Type B pancreatic cell (in vitro differentiated cells): ENCODE data around the gene ART5. TPM values are rescaled to one million over a fixed set of nuclear protein-coding genes. Genes with fewer than 3 reads are reported as not detected.

Experiments used
- DNase-seq: peaks from one replicate; pipeline ENCODE4 v3.0.0; 2021; ENCODE audit warnings: mixed read lengths; ENCODE audit not compliant: unreplicated experiment; ENCODE audit errors: extremely low spot score
- H3K27ac Mint-ChIP-seq: 2 replicates; pipeline ENCODE4 v1.8.0; 2021; ENCODE audit warnings: mild to moderate bottlenecking, mixed read lengths
- H3K27me3 Mint-ChIP-seq: 2 replicates; pipeline ENCODE4 v1.8.0; 2021; ENCODE audit warnings: mixed read lengths
- H3K36me3 Mint-ChIP-seq: 2 replicates; pipeline ENCODE4 v1.8.0; 2021; ENCODE audit warnings: mixed read lengths
- H3K4me1 Mint-ChIP-seq: one replicate; pipeline ENCODE4 v1.8.0; 2021; ENCODE audit warnings: mixed read lengths; ENCODE audit not compliant: unreplicated experiment
- H3K4me3 Mint-ChIP-seq: 2 replicates; pipeline ENCODE4 v1.8.0; 2021; ENCODE audit warnings: mild to moderate bottlenecking, mixed read lengths
- H3K9me3 Mint-ChIP-seq: 2 replicates; pipeline ENCODE4 v1.8.0; 2021; ENCODE audit warnings: mixed read lengths
- CTCF ChIP-seq: fragments of 200-600 bp; sonication (generic); conservative IDR thresholded peaks from 2 replicates; pipeline ENCODE4 v1.5.0; 2021; ENCODE audit warnings: antibody characterized with exemption, mild to moderate bottlenecking
- total RNA-seq: library from RNA; stranded (reverse); gene quantifications from 2 replicates; pipeline ENCODE4 v1.2.1, GENCODE V29; 2021; ENCODE audit warnings: low replicate concordance

Gene ART5
- total RNA-seq, 1 donor from 2014 or later, result 3.8 TPM

DNA sequence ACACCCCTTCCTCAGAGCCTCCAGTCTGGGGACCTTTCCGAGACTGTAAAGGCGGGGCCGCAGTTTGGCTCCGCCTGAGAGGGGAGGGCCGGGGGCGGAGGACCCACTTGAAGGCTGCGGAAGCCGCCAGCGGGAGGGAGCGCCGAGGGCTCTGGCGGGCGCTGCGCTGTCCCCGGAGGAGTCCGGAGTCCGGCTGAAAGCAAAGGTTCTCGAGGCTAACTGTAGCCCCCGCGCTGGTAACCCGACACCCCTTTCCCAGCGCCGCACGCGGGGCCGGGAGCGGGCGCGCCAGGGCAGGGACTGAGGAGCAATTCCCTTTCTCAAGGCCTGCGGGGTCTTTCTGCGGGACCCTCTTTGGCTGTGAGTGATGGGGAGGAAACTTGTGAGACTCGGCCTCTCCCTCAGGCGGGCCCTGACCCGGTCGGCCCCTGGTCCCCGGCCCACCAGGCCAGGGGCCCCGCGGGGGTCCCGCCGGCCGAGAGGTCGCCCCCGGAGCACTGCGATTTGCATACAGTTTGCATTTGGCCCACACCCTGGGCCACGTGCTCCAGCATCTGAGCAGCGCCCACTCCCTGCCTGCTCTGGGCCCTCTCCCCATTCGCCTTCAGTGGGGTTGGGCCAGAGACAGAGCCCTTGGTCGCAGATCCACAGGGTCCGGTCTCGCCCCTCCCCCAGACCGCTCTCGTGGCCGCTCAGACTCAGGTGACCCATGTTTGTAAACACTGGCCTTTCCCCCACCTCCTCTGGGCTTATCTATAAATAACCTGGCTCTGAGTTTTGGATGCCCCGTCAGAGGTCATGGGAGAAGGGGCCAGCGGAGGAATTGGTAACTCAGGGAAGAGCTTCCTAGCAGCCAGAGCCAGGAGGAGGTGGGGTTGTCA, 519 bp upstream of the ART5 start:
- Mint-ChIP-seq H3K9me3 (peaks cover 4% of the 10 kb centered on the region), H3K4me1 (no peaks in the 10 kb centered on the region), H3K4me3 (peak overlapping the region; percentile 94), H3K27me3 (peaks cover 10% of the 10 kb centered on the region), H3K27ac (peak overlapping the region; percentile 77), H3K36me3 (peaks cover 3% of the 10 kb centered on the region)
- DNase-seq, result peak; percentile 89
- TF ChIP-seq CTCF, result no peak

GRCh38 chr11:3641191-3641590, 601 bp downstream of the ART5 start:
- Mint-ChIP-seq H3K9me3 (peaks cover 4% of the 10 kb centered on the region), H3K27ac (no peak overlapping the region), H3K27me3 (peaks cover 8% of the 10 kb centered on the region), H3K4me1 (no peaks in the 10 kb centered on the region), H3K36me3 (peaks cover 3% of the 10 kb centered on the region), H3K4me3 (peak overlapping the region; percentile 84)
- no peak for TF ChIP-seq CTCF
- no peak for DNase-seq

- peaks cover 4% of the 10 kb centered on the region for H3K9me3 Mint-ChIP-seq
- peaks cover 3% of the 10 kb centered on the region for H3K36me3 Mint-ChIP-seq
- no peak overlapping the region for H3K27ac Mint-ChIP-seq
- peaks cover 9% of the 10 kb centered on the region for H3K27me3 Mint-ChIP-seq
- TF ChIP-seq CTCF, result no peak
- DNase-seq, result no peak
- no peaks in the 10 kb centered on the region for H3K4me1 Mint-ChIP-seq
- no peak overlapping the region for H3K4me3 Mint-ChIP-seq
Measured at GRCh38 chr11:3639841-3640240, 2.0 kb downstream of the ART5 start.

DNA sequence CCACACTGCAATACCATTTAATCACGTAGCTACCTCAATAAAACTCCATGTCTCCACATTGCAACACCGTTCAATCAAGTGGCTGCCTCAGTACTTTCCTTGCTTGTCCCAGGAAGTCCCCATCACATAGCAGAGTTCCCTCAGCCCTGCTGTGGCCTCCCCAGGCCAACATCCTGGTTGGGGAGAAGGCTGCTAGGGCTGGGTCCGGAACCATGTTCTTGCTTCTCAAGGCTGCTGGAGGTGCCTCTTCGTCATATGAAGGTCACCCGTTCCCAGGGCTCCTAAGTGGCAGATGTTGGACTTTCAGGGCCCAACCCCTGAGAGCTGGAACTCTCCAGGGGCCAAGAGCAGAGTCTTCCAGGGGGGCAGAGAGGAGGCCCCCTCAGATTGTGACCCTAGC, 3.3 kb downstream of the ART5 start:
- no peak for TF ChIP-seq CTCF
- no peaks in the 10 kb centered on the region for H3K4me1 Mint-ChIP-seq

GRCh38 chr11:3637201-3637600, 4.6 kb downstream of the ART5 start:
- Mint-ChIP-seq H3K9me3 (peaks cover 4% of the 10 kb centered on the region), H3K4me1 (no peaks in the 10 kb centered on the region), H3K4me3 (no peak overlapping the region), H3K36me3 (peaks cover 3% of the 10 kb centered on the region), H3K27me3 (peaks cover 15% of the 10 kb centered on the region), H3K27ac (no peak overlapping the region)
- no peak for DNase-seq
- TF ChIP-seq CTCF, result no peak

More for the DNA sequence above, 3.3 kb downstream of the ART5 start:
- Mint-ChIP-seq H3K27ac (no peak overlapping the region), H3K27me3 (peaks cover 12% of the 10 kb centered on the region), H3K9me3 (peaks cover 4% of the 10 kb centered on the region), H3K4me3 (no peak overlapping the region), H3K36me3 (peaks cover 3% of the 10 kb centered on the region)
- no peak for DNase-seq
